Retina (tissue), 1 donor: ENCODE measurements around the gene GPX6.
"Not testable (repeated sequence)": the region's sequence is repeated elsewhere in the genome, so short reads cannot be mapped to it uniquely, and the experiment has no call there.

ENCODE experiments used
- DNase-seq: peaks from one replicate; pipeline ENCODE4 v3.0.0-alpha.2; 2016

GPX6 gene

GRCh38 chr6:28515676-28516075 is at the start of gene GPX6:
Gene GPX6 (minus strand): TSS chr6:28515793. CDS start chr6:28515743, 50 bp downstream.
- DNase-seq = no peak

- DNase-seq = no peak
Observed at GRCh38 chr6:28563430-28564095, 48.0 kb upstream of the GPX6 start.

- no peak for DNase-seq
Observed at GRCh38 chr6:28558629-28559028, 43.0 kb upstream of the GPX6 start.

GRCh38 chr6:28555136-28555535 is 39.5 kb upstream of the GPX6 start:
- no peak for DNase-seq

GRCh38 chr6:28553986-28554881 is 38.6 kb upstream of the GPX6 start:
- peak; percentile 64 for DNase-seq

GRCh38 chr6:28553384-28553985 is 37.9 kb upstream of the GPX6 start:
- no peak for DNase-seq

- no peak for DNase-seq
Observed at GRCh38 chr6:28551891-28552666, 36.5 kb upstream of the GPX6 start.

- not testable (repeated sequence) for DNase-seq
Observed at GRCh38 chr6:28547003-28547402, 31.4 kb upstream of the GPX6 start.

GRCh38 chr6:28545955-28546354 is 30.4 kb upstream of the GPX6 start:
- no peak for DNase-seq

GRCh38 chr6:28543651-28544610 is 28.3 kb upstream of the GPX6 start:
- peak; percentile 81 for DNase-seq

- DNase-seq = peak; percentile 82
Observed at GRCh38 chr6:28542440-28543296, 27.1 kb upstream of the GPX6 start.

- no peak for DNase-seq
Observed at GRCh38 chr6:28541996-28542395, 26.4 kb upstream of the GPX6 start.

GRCh38 chr6:28537509-28538140 is 22.0 kb upstream of the GPX6 start:
- no peak for DNase-seq

- DNase-seq = peak; percentile 75
Observed at GRCh38 chr6:28537065-28537464, 21.5 kb upstream of the GPX6 start.

- DNase-seq = no peak
Observed at GRCh38 chr6:28534875-28535274, 19.3 kb upstream of the GPX6 start.

GRCh38 chr6:28534306-28534705 is 18.7 kb upstream of the GPX6 start:
- no peak for DNase-seq

GRCh38 chr6:28531479-28532128 is 16.0 kb upstream of the GPX6 start:
- DNase-seq = no peak

- no peak for DNase-seq
Observed at GRCh38 chr6:28530777-28531176, 15.2 kb upstream of the GPX6 start.

- DNase-seq = no peak
Observed at GRCh38 chr6:28525496-28526039, 10.0 kb upstream of the GPX6 start, which contains the start of gene GPX5. Gene GPX5 (plus strand): TSS chr6:28525881. CDS start chr6:28526014, 133 bp downstream.
